CMK (cell line): Measurements from ENCODE around the gene MYO1F.
A peak's percentile ranks its signal among the peaks of the same experiment; 100 is the strongest.
"Not testable (repeated sequence)": the region's sequence is repeated elsewhere in the genome, so short reads cannot be mapped to it uniquely, and the experiment has no call there.

Source experiments
- DNase-seq: peaks from one replicate; pipeline ENCODE4 v3.0.0-alpha.2; 2010; ENCODE audit warnings: low read depth

MYO1F gene

GRCh38 chr19:8600064-8600463, 22.8 kb upstream of the MYO1F start:
- no peak for DNase-seq

GRCh38 chr19:8596168-8596567, 18.9 kb upstream of the MYO1F start:
- DNase-seq: no peak

- DNase-seq: no peak
Measured at GRCh38 chr19:8595651-8596050, 18.4 kb upstream of the MYO1F start.

- DNase-seq: no peak
Measured at GRCh38 chr19:8593931-8594330, 16.7 kb upstream of the MYO1F start.

GRCh38 chr19:8592231-8593009, 15.2 kb upstream of the MYO1F start:
- no peak for DNase-seq

GRCh38 chr19:8589177-8589714, 12.0 kb upstream of the MYO1F start:
- no peak for DNase-seq

GRCh38 chr19:8585894-8586750, 8.9 kb upstream of the MYO1F start:
- DNase-seq: no peak

- no peak for DNase-seq
Measured at GRCh38 chr19:8584965-8585893, 8.0 kb upstream of the MYO1F start.

- DNase-seq: peak; percentile 65
Measured at GRCh38 chr19:8580710-8581281, 3.6 kb upstream of the MYO1F start.

- no peak for DNase-seq
Measured at GRCh38 chr19:8578642-8579265, 1.5 kb upstream of the MYO1F start.

GRCh38 chr19:8577741-8578140, 499 bp upstream of the MYO1F start:
- no peak for DNase-seq

GRCh38 chr19:8576273-8576993, 809 bp downstream of the MYO1F start:
- no peak for DNase-seq

GRCh38 chr19:8575467-8575997, 1.7 kb downstream of the MYO1F start:
- no peak for DNase-seq

- not testable (repeated sequence) for DNase-seq
Measured at GRCh38 chr19:8574619-8574922, 2.7 kb downstream of the MYO1F start.

- no peak for DNase-seq
Measured at GRCh38 chr19:8573316-8573715, 3.9 kb downstream of the MYO1F start.

- DNase-seq: no peak
Measured at GRCh38 chr19:8571006-8571411, 6.2 kb downstream of the MYO1F start.

GRCh38 chr19:8569066-8569771, 8.0 kb downstream of the MYO1F start:
- DNase-seq: peak; percentile 96

- no peak for DNase-seq
Measured at GRCh38 chr19:8567522-8568172, 9.6 kb downstream of the MYO1F start.

GRCh38 chr19:8566855-8567254, 10.4 kb downstream of the MYO1F start:
- no peak for DNase-seq
